EH (cell line): ENCODE data around the gene P2RY6.
A peak's percentile ranks its signal among the peaks of the same experiment; 100 is the strongest.
"Not testable (repeated sequence)": the region's sequence is repeated elsewhere in the genome, so short reads cannot be mapped to it uniquely, and the experiment has no call there.

ENCODE experiments used
- DNase-seq: peaks from one replicate; pipeline ENCODE4 v3.0.0-alpha.2; 2015; ENCODE audit warnings: low read depth

Gene P2RY6

GRCh38 chr11:73259406-73260126 lies 12.6 kb upstream of the P2RY6 start:
- DNase-seq: no peak

DNA sequence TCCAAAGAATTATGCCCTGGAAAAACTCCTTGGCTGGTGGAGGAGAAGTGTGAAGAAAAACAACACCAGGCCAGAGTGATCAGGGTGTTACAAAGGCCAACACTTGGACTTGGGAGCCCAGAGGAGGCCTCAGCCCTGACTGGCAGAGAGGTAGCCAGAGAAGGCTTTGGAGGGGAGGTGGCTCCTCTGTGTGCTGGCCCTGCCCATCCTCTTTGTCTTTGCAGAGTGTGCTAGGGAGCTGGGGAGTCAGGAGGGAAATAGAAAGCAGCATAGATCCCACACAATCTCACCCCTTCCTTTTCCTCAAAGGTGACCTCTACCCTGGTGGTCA lies 12.0 kb upstream of the P2RY6 start:
- DNase-seq: no peak

DNA sequence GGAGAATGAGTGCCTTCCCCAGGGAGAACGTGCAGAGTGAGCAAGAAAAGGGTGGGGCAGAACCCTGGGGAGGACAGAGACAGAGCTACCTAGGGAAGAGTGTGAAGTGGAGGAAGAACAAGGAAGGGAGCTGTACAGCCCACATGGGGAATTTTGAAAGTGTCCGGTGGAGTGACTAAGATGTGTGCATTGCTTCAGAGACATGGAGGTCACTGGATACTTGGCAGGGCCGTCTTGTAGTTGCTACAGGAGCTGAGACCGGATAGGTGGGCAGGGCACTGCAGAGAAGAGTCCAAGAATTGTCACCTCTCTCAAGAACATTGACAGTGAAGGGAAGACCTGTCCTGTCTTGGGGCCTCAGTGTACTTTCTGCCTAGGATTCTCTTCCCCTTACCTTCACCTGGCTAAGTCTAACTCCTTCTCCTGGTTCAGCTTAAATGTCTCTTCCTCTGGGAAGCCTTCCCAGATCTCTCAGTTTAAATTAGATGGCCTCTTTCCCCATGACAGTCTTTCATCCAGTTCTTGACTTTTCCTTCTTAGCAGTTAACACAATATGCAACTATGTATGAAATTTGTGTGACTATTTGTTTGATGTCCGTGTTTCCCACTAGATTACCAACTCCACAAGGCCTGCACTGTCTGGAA lies 9.2 kb upstream of the P2RY6 start:
- peak; percentile 57 for DNase-seq

DNA sequence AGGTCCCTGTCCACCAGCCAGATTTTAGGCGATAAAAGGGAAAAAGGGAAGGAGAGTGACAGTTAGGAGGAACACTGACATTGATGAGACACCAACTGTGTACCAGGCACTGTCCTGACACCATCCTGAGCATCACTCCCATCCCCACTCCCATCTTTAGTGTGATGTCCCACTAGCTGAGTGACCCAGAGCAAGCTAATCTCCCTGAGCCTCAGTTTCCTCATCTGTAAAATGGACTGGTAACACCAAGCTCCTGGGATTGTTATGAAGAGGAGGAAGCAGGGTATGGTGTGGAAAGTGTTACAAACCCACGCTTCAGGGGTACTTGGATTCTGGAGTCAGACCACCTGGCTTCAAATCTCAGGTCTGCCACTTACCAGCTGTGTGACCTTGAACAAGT lies 8.5 kb upstream of the P2RY6 start:
- DNase-seq: no peak

- no peak for DNase-seq
These were observed 6.8 kb upstream of the P2RY6 start for GRCh38 chr11:73265278-73265810.

DNA sequence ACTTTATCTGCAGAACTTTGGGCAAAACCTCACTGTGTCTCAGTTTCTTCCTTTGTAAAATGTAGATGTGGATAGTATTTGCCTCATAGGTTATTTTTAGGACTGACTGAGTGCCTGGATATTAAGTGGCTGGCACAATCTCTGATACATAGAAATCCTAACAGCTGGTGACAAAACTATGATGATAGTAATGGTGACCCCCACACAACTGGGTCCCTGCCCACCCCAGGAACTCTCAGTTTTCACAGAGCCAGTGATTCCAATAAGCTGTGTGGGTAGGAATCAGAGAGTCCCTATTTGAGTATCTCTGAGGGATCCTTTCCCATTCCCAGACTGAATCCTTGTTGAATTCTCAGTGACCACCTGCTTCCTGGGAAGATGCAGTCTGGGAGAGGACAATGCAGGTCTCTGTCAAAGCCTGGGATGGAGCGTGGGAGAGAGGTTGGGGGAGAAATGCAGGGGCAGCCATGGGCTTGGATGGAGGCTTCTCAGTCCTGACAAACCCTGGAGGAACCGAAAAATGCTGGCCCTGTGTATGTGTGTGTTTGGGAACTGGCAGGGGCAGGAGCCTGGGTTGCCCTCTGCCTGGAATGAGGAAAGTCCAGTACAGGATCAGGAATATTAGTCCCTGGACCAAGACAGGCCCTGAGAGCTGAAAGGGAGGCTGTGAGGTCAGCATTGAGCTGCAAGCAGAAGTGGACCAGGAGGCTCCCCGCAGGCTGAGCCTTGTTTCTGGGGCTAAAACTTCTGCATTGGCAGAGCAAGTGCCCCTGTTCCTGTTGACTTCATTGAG lies 6.1 kb upstream of the P2RY6 start:
- no peak for DNase-seq

DNA sequence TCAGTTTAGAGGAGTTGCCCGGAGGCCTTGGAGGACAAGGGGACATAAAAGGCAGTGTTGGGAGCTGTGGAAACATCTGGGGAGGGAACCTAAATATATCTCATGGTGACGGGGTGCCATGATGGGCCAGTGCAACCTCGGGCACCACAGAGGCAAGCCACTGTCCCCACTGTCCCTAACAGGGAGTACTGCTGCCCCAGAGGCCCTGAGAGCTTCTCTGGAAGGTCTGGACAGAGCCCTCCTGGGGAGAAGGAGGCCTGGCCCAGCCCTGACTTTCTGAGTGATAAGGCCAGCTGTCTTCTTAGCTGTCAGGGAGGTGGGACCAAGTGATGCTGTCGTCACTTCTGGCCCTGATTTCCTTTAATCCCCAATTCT lies 5.5 kb upstream of the P2RY6 start:
- no peak for DNase-seq

DNA sequence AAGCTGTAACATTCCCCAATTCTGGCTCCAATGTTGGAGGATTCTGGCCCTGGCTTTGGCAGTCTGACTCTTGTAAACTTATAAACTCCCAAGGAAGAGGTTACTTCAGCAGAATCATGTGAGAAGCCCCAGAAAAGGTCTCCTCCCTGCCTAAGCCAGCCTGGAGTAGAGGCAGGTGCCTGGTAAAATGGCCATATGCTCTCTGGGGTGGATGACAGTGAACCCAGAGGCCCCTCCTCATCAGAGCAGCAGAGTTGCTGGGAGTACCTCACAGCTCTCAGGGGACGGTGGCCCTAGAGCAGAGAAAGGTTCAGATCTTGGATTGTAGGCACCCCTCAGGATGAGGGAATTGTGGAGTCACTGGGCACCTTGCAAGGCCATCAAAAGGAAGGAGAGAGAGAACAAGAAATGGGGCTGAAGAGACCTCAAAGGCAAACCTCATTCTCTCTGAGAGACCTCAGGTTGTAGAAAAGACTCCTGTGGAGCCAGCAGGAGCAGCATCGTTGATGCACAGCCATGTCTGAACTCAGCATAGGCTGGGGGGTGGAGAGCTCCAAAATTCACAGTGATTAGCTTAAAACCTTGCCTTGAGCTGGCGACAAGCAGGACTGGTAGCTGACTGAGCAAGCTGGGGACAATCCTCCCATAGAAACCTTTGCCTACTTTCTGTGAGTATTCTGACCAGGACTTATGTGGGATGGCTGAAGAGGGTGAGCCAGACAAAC lies 4.9 kb upstream of the P2RY6 start:
- no peak for DNase-seq

DNA sequence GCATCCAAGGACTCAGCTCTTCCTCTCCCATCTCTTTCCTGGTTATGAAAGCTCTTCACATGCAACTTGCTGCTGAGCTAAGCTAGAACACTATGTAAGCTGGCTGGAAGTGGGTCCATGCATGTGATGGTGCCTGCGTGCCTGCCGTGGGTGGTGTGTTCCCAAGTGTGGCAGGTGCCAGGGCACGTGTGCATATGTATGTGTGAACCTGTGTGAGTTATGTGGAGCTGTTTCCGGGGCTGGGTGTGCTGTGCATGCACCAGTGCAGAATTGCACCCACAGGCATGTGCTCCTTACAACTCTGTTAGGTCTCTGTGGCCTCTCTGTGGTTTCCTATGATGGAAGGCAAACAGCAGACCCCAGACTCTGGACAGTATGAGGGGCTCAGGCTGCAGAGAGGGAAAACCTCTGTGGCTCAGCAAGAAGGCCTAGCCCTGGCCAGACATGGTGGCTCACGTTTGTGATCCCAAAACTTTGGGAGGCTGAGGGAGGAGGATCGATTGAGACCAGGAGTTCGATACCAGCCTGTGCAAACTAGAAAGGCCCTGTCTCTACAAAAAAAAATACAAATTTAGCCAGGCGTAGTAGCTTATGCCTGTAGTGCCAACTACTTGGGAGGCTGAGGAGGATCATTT lies 4.1 kb upstream of the P2RY6 start:
- DNase-seq: no peak

- DNase-seq: no peak
These were observed 3.4 kb upstream of the P2RY6 start for GRCh38 chr11:73268671-73269271.

DNA sequence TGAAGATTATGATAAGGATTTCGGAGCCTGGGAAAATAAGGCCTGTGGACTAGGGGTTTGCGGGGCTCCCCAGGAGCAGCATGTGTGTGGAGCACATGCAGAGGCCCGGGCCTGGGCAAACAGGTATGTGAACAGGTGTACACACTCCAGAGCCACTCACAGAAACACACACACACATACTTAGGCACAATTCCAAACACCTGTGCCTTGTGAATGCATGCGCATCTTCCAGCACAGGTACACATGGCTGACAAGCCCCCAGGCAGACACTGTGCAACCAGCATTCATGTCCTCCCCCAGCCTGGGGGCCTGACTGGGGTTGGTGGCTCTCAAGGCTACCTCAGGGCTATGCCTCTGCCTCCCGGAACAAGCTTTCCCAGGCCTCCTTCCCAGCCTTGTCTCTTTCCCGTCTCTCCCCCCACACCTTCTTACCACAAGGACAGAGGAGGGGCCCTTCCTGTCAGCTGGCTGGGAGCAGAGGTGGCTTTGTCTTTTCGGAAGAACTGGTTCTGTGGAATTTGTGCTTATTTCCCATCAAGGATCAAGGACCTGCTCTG lies 2.6 kb upstream of the P2RY6 start:
- DNase-seq: no peak

DNA sequence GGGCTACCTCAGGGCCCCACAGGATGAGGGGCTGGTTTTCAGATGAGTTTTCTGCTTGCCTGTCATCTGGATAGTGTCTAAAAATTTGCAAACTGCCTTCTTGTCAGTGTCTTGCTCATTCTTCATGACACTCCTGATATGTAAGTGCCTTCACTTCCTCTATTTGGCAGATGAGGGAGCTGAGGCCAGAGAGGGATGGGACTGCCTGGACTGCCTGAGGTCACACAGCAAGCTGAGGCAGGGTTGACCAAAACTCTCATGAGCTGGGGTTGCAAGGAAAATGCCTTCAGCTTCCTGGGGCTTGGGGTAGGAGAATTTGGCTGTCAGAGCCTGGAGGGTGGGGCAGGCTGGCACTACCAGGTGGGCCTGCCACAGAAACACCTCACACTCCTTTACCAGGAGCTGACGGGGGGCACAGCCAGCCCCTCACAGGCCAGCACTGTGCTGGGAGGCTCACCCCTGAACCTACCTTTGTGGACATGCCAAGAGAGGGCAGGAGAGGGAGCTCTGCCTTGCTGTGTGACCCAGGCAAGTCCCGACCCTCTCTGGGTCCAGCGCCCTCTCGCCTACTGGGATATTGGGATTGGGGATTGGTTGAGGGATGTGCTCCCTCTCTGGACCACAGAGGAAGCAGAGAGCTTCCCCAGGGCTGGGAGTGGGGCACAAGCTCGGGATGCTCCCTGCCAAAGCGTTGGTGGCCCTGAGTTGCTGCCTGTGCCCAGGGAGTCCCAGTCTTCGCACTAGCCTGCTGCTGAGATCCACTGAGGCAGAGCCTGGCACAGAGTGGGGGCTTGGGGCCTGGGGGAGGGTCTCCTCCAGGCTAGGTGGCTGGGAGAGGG lies 1.9 kb upstream of the P2RY6 start:
- no peak for DNase-seq

- DNase-seq: no peak
These were observed 1.2 kb upstream of the P2RY6 start for GRCh38 chr11:73270855-73271477.

DNA sequence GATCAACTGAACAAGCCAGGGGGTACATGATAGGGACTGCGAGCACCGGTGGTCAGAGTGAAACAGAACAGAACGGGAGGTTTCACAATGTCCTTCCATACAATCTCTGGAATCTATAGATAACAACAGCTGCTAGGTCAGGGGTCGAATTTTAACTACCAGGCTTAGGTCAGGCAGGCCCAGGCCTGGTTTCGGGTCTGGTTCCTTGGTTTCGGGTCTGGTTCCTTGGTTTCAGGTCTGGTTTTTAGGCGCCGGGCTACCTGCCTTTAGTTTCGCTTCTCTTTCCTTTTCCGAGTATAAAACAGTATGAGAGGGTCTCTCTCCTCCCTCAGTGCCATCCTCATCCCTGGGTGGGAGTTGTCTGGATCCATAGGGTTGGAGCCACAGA lies 666 bp upstream of the P2RY6 start:
- not testable (repeated sequence) for DNase-seq

DNA sequence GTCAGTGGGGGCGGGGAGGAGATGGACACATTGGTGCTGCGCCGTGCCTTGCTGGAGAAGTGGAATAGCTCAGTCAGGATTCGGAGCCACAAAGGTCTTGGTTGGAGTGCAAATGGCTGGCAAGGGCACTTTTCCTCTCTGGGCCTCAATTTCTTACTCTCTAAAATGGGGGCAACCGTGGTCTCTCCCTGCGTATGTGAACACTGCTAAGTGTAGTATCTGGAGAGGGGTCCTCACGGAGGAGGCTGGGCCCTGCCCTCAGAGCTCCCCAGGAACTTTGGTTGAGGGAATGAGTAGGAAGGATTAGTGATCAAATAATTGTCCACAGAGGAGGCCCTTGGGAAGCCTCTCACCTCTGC lies 521 bp downstream of the P2RY6 start:
- DNase-seq: no peak

- DNase-seq: no peak
These were observed 1.2 kb downstream of the P2RY6 start for GRCh38 chr11:73273222-73273895.

- not testable (repeated sequence) for DNase-seq
These were observed 2.1 kb downstream of the P2RY6 start for GRCh38 chr11:73274191-73274590.

- DNase-seq: no peak
These were observed 2.7 kb downstream of the P2RY6 start for GRCh38 chr11:73274722-73275380.

GRCh38 chr11:73275381-73275750 lies 3.2 kb downstream of the P2RY6 start:
- DNase-seq: no peak
